Neural cell (in vitro differentiated cells): ENCODE results near the gene MAPT.

Experiments used
- TAF1 ChIP-seq: IDR thresholded peaks from 2 replicates; pipeline ENCODE4 v1.6.1; 2012; ENCODE audit warnings: low read depth
- TF ChIP-seq, protein P1 (sequence below): fragments of 450-650 bp; IDR thresholded peaks from 2 replicates; pipeline ENCODE4 v1.5.1; 2014; ENCODE audit warnings: antibody characterized with exemption, mild to moderate bottlenecking, moderate library complexity; ENCODE audit not compliant: poor library complexity, severe bottlenecking
- TF ChIP-seq, protein P2 (sequence below): IDR thresholded peaks from 2 replicates; pipeline ENCODE4 v1.6.1; 2012; ENCODE audit warnings: borderline replicate concordance

DNA sequence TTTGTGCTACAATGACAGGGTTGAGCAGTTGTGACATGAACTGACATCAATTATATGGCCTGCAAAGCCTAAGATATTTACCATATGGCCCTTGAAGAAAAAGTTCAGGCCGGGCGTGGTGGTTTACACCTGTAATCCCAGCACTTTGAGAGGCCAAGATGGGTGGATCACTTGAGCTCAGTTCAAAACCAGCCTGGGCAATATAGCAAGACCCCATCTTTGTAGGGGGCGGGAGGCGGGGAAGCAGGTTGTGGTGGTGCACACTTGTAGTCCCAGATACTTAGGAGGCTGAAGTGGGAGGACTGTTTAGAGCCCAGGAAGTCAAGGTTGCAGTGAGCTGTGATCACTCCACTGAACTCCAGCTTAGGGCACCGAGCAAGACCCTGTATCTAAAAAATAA, 153.0 kb downstream of the MAPT start:
- TF ChIP-seq, protein P1, sequence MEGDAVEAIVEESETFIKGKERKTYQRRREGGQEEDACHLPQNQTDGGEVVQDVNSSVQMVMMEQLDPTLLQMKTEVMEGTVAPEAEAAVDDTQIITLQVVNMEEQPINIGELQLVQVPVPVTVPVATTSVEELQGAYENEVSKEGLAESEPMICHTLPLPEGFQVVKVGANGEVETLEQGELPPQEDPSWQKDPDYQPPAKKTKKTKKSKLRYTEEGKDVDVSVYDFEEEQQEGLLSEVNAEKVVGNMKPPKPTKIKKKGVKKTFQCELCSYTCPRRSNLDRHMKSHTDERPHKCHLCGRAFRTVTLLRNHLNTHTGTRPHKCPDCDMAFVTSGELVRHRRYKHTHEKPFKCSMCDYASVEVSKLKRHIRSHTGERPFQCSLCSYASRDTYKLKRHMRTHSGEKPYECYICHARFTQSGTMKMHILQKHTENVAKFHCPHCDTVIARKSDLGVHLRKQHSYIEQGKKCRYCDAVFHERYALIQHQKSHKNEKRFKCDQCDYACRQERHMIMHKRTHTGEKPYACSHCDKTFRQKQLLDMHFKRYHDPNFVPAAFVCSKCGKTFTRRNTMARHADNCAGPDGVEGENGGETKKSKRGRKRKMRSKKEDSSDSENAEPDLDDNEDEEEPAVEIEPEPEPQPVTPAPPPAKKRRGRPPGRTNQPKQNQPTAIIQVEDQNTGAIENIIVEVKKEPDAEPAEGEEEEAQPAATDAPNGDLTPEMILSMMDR = no peak
- TF ChIP-seq, protein P2, sequence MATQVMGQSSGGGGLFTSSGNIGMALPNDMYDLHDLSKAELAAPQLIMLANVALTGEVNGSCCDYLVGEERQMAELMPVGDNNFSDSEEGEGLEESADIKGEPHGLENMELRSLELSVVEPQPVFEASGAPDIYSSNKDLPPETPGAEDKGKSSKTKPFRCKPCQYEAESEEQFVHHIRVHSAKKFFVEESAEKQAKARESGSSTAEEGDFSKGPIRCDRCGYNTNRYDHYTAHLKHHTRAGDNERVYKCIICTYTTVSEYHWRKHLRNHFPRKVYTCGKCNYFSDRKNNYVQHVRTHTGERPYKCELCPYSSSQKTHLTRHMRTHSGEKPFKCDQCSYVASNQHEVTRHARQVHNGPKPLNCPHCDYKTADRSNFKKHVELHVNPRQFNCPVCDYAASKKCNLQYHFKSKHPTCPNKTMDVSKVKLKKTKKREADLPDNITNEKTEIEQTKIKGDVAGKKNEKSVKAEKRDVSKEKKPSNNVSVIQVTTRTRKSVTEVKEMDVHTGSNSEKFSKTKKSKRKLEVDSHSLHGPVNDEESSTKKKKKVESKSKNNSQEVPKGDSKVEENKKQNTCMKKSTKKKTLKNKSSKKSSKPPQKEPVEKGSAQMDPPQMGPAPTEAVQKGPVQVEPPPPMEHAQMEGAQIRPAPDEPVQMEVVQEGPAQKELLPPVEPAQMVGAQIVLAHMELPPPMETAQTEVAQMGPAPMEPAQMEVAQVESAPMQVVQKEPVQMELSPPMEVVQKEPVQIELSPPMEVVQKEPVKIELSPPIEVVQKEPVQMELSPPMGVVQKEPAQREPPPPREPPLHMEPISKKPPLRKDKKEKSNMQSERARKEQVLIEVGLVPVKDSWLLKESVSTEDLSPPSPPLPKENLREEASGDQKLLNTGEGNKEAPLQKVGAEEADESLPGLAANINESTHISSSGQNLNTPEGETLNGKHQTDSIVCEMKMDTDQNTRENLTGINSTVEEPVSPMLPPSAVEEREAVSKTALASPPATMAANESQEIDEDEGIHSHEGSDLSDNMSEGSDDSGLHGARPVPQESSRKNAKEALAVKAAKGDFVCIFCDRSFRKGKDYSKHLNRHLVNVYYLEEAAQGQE = no peak
- no peak for TF ChIP-seq TAF1
